Hepatocyte (in vitro differentiated cells): ENCODE measurements around the gene UXS1. TPM values are rescaled to one million over a fixed set of nuclear protein-coding genes. Genes with fewer than 3 reads are reported as not detected.
A peak's percentile ranks its signal among the peaks of the same experiment; 100 is the strongest.

Experiments
- DNase-seq: peaks from one replicate; pipeline ENCODE4 v3.0.0-alpha.2; 2016; ENCODE audit warnings: low spot score
- H2AFZ ChIP-seq: fragments of 200-600 bp; sonication (generic); 2 replicates; pipeline ENCODE4 v1.6.0; 2016; ENCODE audit warnings: antibody characterized with exemption, mild to moderate bottlenecking
- H3K27ac ChIP-seq: fragments of 200-600 bp; sonication (generic); 2 replicates; pipeline ENCODE4 v1.5.1; 2016; ENCODE audit warnings: mild to moderate bottlenecking
- H3K27me3 ChIP-seq: fragments of 200-600 bp; sonication (generic); 2 replicates; pipeline ENCODE4 v1.6.1; 2016
- H3K36me3 ChIP-seq: fragments of 200-600 bp; sonication (generic); replicated peaks from 2 replicates; pipeline ENCODE4 v1.5.1; 2016; ENCODE audit warnings: low read depth; ENCODE audit not compliant: insufficient read depth
- H3K4me1 ChIP-seq: fragments of 200-600 bp; sonication (generic); 2 replicates; pipeline ENCODE4 v1.5.1; 2016; ENCODE audit warnings: mild to moderate bottlenecking, moderate library complexity; ENCODE audit not compliant: insufficient read depth
- H3K4me2 ChIP-seq: fragments of 200-600 bp; sonication (generic); 2 replicates; pipeline ENCODE4 v1.6.0; 2016
- H3K4me3 ChIP-seq: fragments of 200-600 bp; sonication (generic); 2 replicates; pipeline ENCODE4 v1.5.1; 2016; ENCODE audit warnings: mild to moderate bottlenecking
- H3K79me2 ChIP-seq: fragments of 200-600 bp; sonication (generic); 2 replicates; pipeline ENCODE4 v1.6.0; 2017; ENCODE audit warnings: mild to moderate bottlenecking
- H3K9me2 ChIP-seq: fragments of 200-600 bp; sonication (generic); replicated peaks from 2 replicates; pipeline ENCODE4 v1.6.0; 2017; ENCODE audit warnings: mild to moderate bottlenecking; ENCODE audit not compliant: insufficient read depth
- H3K9me3 ChIP-seq: fragments of 200-600 bp; sonication (generic); 2 replicates; pipeline ENCODE4 v1.5.1; 2016; ENCODE audit warnings: low read depth, mild to moderate bottlenecking
- H4K20me1 ChIP-seq: fragments of 200-600 bp; sonication (generic); 2 replicates; pipeline ENCODE4 v1.6.0; 2016; ENCODE audit warnings: mild to moderate bottlenecking; ENCODE audit not compliant: insufficient read depth, poor library complexity, severe bottlenecking
- CTCF ChIP-seq: fragments of 200-600 bp; sonication (generic); IDR thresholded peaks from 2 replicates; pipeline ENCODE4 v1.5.1; 2016; ENCODE audit warnings: antibody characterized with exemption, mild to moderate bottlenecking; ENCODE audit not compliant: poor library complexity
- EZH2 ChIP-seq: fragments of 200-600 bp; sonication (generic); IDR thresholded peaks from 2 replicates; pipeline ENCODE4 v1.6.1; 2016; ENCODE audit warnings: antibody characterized with exemption, mild to moderate bottlenecking, borderline replicate concordance
- EZH2phosphoT487 ChIP-seq: fragments of 200-600 bp; sonication (generic); IDR thresholded peaks from one replicate; pipeline ENCODE4 v1.6.1; 2018; ENCODE audit warnings: antibody characterized with exemption, mild to moderate bottlenecking, low read depth, moderate library complexity; ENCODE audit not compliant: unreplicated experiment, severe bottlenecking
- WGBS: methylation state at CpG from one replicate; pipeline ENCODE4 v1.1.6; 2016; ENCODE audit warnings: low lambda C conversion rate; ENCODE audit errors: missing lambda C conversion rate; 5-methylcytosine and 5-hydroxymethylcytosine counted together
- polyA plus RNA-seq: library from polyadenylated mRNA; unstranded; fragments of >200 nt; fragmentation: Nextera tagmentation; extraction: Ambion mirVana; gene quantifications from 2 replicates; pipeline ENCODE4 v1.2.1, GENCODE V29; 2016
- total RNA-seq: library from RNA; depleted of rRNA; stranded (reverse); fragments of >200 nt; gene quantifications from 2 replicates; pipeline ENCODE4 v1.2.3, GENCODE V29; 2014

Gene UXS1
- total and polyA plus RNA-seq, 2 experiments from 2014 or later, result 46.5 to 83.2 TPM

DNA sequence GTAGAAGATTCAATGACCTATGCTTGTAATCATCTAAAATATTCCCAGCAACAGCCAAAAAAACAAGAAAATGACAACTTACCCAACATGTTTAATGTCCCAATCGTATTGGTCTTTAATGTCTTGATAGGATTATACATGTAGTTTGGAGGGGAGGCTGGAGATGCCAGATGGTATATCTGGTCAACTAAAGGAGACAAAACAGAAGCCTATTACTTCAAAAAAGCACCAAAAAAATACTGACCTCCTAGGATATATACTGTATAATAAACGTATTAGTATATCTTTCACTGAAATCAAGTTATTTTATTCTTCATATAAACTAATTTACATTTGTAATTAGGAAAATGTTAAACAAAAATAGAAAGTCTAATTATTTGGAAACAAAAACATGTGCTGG is 64.5 kb downstream of the UXS1 start:
- peaks cover 36% of the 10 kb centered on the region for H3K4me1 ChIP-seq
- H4K20me1 ChIP-seq, result no peaks in the 10 kb centered on the region
- H3K79me2 ChIP-seq, result peaks cover 20% of the 10 kb centered on the region
- 90% methylated on average over 2 of the region's 2 CpGs for WGBS
- no peaks in the 10 kb centered on the region for H3K27me3 ChIP-seq
- peak overlapping the region; percentile 91 for H3K27ac ChIP-seq
- no peaks in the 10 kb centered on the region for H3K9me2 ChIP-seq
- no peaks in the 10 kb centered on the region for H3K9me3 ChIP-seq
- H3K36me3 ChIP-seq, result no peaks in the 10 kb centered on the region
- H2AFZ ChIP-seq, result no peak overlapping the region
- no peak overlapping the region for H3K4me3 ChIP-seq
- H3K4me2 ChIP-seq, result no peak overlapping the region
- no peak for DNase-seq
- no peak for TF ChIP-seq CTCF
- no peak for TF ChIP-seq EZH2phosphoT487

DNA sequence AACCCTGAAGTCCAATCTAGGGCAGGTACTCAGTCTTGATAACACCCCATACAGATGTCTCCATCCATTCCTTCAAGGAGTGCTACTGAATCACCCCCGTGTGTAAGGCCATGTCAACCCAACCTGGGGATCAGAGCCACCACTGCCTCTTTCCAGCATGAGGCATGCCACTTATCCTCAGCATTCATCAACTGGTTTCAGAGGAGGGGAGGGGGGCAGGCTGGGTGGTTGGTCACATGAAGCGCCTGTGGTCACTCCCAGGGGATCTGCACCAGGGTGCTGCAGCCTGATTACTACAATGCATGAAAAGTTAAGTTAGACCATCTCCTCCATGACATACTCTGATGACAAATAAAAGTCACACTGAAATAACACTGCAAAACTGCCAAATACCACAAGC is 65.0 kb downstream of the UXS1 start:
- H3K4me3 ChIP-seq, result no peak overlapping the region
- H3K27me3 ChIP-seq, result no peaks in the 10 kb centered on the region
- no peak for TF ChIP-seq CTCF
- no peaks in the 10 kb centered on the region for H4K20me1 ChIP-seq
- no peak overlapping the region for H3K4me2 ChIP-seq
- H3K79me2 ChIP-seq, result peaks cover 20% of the 10 kb centered on the region
- peak overlapping the region; percentile 90 for H3K27ac ChIP-seq
- no peak for DNase-seq
- 100% methylated on average over 2 of the region's 2 CpGs for WGBS
- no peak overlapping the region for H2AFZ ChIP-seq
- no peaks in the 10 kb centered on the region for H3K9me2 ChIP-seq
- no peaks in the 10 kb centered on the region for H3K36me3 ChIP-seq
- H3K4me1 ChIP-seq, result peaks cover 41% of the 10 kb centered on the region
- H3K9me3 ChIP-seq, result no peaks in the 10 kb centered on the region

DNA sequence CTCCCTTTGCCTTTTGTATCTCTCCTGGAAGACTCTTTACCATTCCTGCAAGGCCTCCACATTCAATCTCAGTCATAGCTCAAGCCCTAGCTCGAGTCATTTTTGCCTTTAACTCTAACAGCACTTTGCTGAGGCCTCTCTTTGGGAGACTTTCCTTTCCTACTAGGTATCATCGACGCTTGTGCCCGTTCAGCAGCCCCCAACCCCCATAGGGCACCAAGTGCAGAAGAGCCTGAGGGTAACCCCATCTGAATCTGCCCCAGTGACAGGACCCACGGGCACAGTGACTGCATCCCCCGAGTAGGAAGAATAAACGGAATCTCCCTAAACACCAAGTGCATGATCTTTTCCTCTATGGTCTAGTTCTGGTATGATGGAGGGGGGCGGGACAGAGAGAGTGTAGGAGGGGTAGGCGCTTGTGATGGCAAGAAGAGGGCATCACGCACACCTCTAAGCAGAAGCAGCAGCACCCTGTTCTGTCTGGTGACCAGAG is 66.3 kb downstream of the UXS1 start:
- no peaks in the 10 kb centered on the region for H3K36me3 ChIP-seq

More for the DNA sequence above, 66.3 kb downstream of the UXS1 start:
- no peak overlapping the region for H2AFZ ChIP-seq
- peak overlapping the region; percentile 90 for H3K27ac ChIP-seq
- TF ChIP-seq EZH2, result no peak
- no peak for TF ChIP-seq CTCF
- no peak for TF ChIP-seq EZH2phosphoT487
- no peaks in the 10 kb centered on the region for H4K20me1 ChIP-seq
- H3K9me2 ChIP-seq, result no peaks in the 10 kb centered on the region
- H3K4me3 ChIP-seq, result no peak overlapping the region
- no peaks in the 10 kb centered on the region for H3K27me3 ChIP-seq
- no peaks in the 10 kb centered on the region for H3K9me3 ChIP-seq
- H3K4me1 ChIP-seq, result peaks cover 45% of the 10 kb centered on the region
- 98% methylated on average over 10 of the region's 10 CpGs for WGBS
- DNase-seq, result no peak
- peak overlapping the region; percentile 12 for H3K4me2 ChIP-seq
- H3K79me2 ChIP-seq, result peaks cover 20% of the 10 kb centered on the region
